GM12865 (cell line): ENCODE data around the gene VAMP3.

ENCODE experiments used
- DNase-seq: peaks from one replicate; pipeline ENCODE4 v3.0.0; 2010; ENCODE audit warnings: low read depth
- H3K4me3 ChIP-seq: 2 replicates; pipeline ENCODE4 v1.5.1; 2011; ENCODE audit warnings: mild to moderate bottlenecking, low read depth, low read length, control low read depth
- CTCF ChIP-seq: IDR thresholded peaks from 2 replicates; pipeline ENCODE4 v1.5.1; 2011; ENCODE audit warnings: low read length, control low read depth, low read depth, inconsistent platforms; ENCODE audit not compliant: insufficient read depth; ENCODE audit errors: missing control alignments

The VAMP3 gene

GRCh38 chr1:7777591-7777990 lies 6.5 kb downstream of the VAMP3 start:
- no peak overlapping the region for H3K4me3 ChIP-seq
- TF ChIP-seq CTCF: no peak
- DNase-seq: no peak

GRCh38 chr1:7778133-7778628 lies 7.1 kb downstream of the VAMP3 start:
- H3K4me3 ChIP-seq: no peak overlapping the region
- no peak for TF ChIP-seq CTCF
- DNase-seq: no peak

DNA sequence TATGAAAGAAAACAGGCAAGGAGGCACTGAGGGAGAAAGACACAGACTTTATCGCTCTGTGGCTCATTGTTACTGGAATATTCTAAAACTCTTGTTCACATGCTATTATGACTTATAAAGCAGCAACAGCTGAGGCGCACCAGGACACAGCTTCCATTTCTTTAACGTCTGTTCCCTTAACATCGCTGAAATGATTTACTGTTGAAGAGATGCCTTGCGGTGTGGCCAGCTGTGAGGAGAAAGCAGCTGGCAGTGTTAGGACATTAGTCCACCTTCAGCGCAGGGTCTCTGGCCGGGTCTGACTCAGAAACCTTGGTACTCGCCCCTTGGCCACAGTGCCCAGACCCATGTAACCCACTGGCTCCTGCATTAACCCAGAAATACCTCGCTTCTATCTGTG lies 9.9 kb downstream of the VAMP3 start:
- no peak overlapping the region for H3K4me3 ChIP-seq
- no peak for DNase-seq
- TF ChIP-seq CTCF: no peak

DNA sequence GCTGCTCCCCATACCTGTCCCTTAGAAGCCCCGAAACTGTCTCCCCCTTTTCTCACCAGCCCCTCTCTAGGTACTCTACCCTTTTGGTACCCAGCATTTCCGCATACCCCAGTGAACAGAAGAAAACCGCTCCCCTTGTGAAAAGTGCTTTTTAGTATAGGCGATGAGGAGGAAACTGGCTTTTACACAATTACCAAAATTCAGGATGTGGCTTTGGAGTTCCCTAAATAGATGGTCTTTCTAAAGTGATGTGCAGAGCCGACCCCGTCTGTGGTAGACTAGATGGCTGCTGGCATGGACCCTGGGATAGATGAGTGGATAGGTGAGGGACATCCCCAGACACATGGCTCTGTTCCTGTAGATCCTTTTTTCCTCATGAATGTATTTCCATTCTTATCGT lies 10.4 kb downstream of the VAMP3 start:
- DNase-seq: no peak
- TF ChIP-seq CTCF: no peak
- H3K4me3 ChIP-seq: no peak overlapping the region

- peak; percentile 48 for DNase-seq
- no peak overlapping the region for H3K4me3 ChIP-seq
- TF ChIP-seq CTCF: no peak
Measured at GRCh38 chr1:7781923-7782495, 10.9 kb downstream of the VAMP3 start.

DNA sequence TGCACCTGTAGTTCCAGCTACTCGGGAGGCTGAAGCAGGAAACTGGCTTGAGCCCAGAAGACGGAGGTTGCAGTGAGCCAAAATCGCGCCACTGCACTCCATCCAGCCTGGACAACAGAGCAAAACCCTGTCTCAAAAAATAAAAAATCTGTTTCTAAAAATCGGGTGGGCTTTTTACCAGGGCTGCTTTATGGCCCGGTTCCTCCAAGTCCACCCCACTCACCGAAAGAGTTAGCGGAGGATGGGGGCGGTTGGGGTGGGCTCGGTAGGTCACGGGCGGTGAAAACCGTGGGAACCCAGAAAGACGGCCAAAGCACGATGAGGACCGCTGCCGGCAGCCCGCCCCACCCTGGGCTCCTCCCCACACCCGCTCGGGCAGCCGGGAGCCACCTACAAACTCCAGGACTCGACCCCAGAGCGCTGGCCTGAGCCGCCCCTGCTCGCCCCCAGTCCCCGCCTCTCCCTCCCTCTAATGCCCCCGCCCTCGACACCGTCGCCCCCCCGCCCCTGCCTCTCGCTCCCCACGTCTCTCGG lies 12.1 kb downstream of the VAMP3 start:
- peak; percentile 68 for DNase-seq
- no peak for TF ChIP-seq CTCF
- peak overlapping the region; percentile 60 for H3K4me3 ChIP-seq
